IMR-90 (cell line): ENCODE results near the gene CYP2E1. TPM values are rescaled to one million over a fixed set of nuclear protein-coding genes. Genes with fewer than 3 reads are reported as not detected.
"Not testable (repeated sequence)": the region's sequence is repeated elsewhere in the genome, so short reads cannot be mapped to it uniquely, and the experiment has no call there.

ENCODE experiments used
- ATAC-seq: fragments of 200-7000 bp; cut with Tn5 transposase; 2 replicates; pipeline ENCODE4 v1.9.1; 2020; ENCODE audit warnings: low read depth, mild to moderate bottlenecking, moderate library complexity
- BruUV-seq: library from RNA; stranded (reverse); fragments of 400-500 nt; replicated peaks from 2 replicates; lab custom pipeline; 2021; lab: Mats Ljungman, UMichigan
- CTCF ChIA-PET: fragments of 300-600 bp; formaldehyde crosslinking; extraction: SDS; loops from one replicate; lab custom pipeline; 2021; ENCODE audit warnings: antibody characterized with exemption; lab: Yijun Ruan, JAX
- POLR2A ChIA-PET: fragments of 300-600 bp; sonication (Branson Sonifier 250); formaldehyde crosslinking; loops from one replicate; lab custom pipeline; 2022; ENCODE audit warnings: antibody characterized with exemption; ENCODE audit not compliant: unreplicated experiment; lab: Charles Lee
- DNase-seq: peaks from one replicate; pipeline ENCODE4 v3.0.0; 2013
- H2AFZ ChIP-seq: replicated peaks from 2 replicates; pipeline ENCODE3; 2013; ENCODE audit warnings: low read length, mild to moderate bottlenecking; ENCODE audit not compliant: poor library complexity
- H2AK5ac ChIP-seq: 2 replicates; pipeline ENCODE4 v1.6.1; 2013; ENCODE audit warnings: low read depth, low read length, inconsistent platforms
- H2AK9ac ChIP-seq: replicated peaks from 2 replicates; pipeline ENCODE3; 2013; ENCODE audit warnings: mild to moderate bottlenecking, low read depth, low read length, moderate library complexity; ENCODE audit not compliant: poor library complexity
- H2BK120ac ChIP-seq: 2 replicates; pipeline ENCODE4 v1.6.1; 2013; ENCODE audit warnings: low read depth, low read length, inconsistent platforms
- H2BK15ac ChIP-seq: 3 replicates; pipeline ENCODE4 v1.6.1; 2013; ENCODE audit warnings: low read depth, low read length, inconsistent platforms
- H2BK20ac ChIP-seq: 2 replicates; pipeline ENCODE4 v1.6.1; 2013; ENCODE audit warnings: low read depth, mild to moderate bottlenecking, inconsistent platforms, low read length, moderate library complexity
- H2BK5ac ChIP-seq: 2 replicates; pipeline ENCODE4 v1.6.1; 2013; ENCODE audit warnings: mild to moderate bottlenecking, low read depth, low read length, inconsistent platforms; ENCODE audit not compliant: poor library complexity, severe bottlenecking
- H3K14ac ChIP-seq: replicated peaks from 2 replicates; pipeline ENCODE4 v1.6.1; 2013; ENCODE audit warnings: low read depth, low read length, inconsistent platforms
- H3K18ac ChIP-seq: 2 replicates; pipeline ENCODE4 v1.6.1; 2013; ENCODE audit warnings: low read depth, low read length, control low read depth
- H3K23ac ChIP-seq: 2 replicates; pipeline ENCODE4 v1.6.1; 2013; ENCODE audit warnings: low read depth, low read length, inconsistent platforms
- H3K27ac ChIP-seq: 2 replicates; pipeline ENCODE4 v1.5.1; 2013; ENCODE audit warnings: mild to moderate bottlenecking, control low read depth, low read length; ENCODE audit not compliant: insufficient read depth
- H3K27me3 ChIP-seq: 2 replicates; pipeline ENCODE4 v1.6.1; 2013; ENCODE audit warnings: low read length; ENCODE audit not compliant: control insufficient read depth, insufficient read depth
- H3K36me3 ChIP-seq: 2 replicates; pipeline ENCODE4 v1.6.1; 2013; ENCODE audit warnings: low read length, mixed read lengths; ENCODE audit not compliant: control insufficient read depth, insufficient read depth
- H3K4ac ChIP-seq: 2 replicates; pipeline ENCODE4 v1.6.1; 2013; ENCODE audit warnings: low read depth, low read length, inconsistent platforms
- H3K4me1 ChIP-seq: 2 replicates; pipeline ENCODE4 v1.6.1; 2013; ENCODE audit warnings: low read length, mixed read lengths; ENCODE audit not compliant: control insufficient read depth, insufficient read depth
- H3K4me2 ChIP-seq: 2 replicates; pipeline ENCODE4 v1.6.1; 2013; ENCODE audit warnings: low read depth, mild to moderate bottlenecking, control low read depth, low read length, moderate library complexity
- H3K4me3 ChIP-seq: 2 replicates; pipeline ENCODE4 v1.5.1; 2013; ENCODE audit warnings: low read depth, mild to moderate bottlenecking, control low read depth, low read length, moderate library complexity; ENCODE audit not compliant: insufficient read depth
- H3K56ac ChIP-seq: 2 replicates; pipeline ENCODE4 v1.6.1; 2013; ENCODE audit warnings: low read length, inconsistent platforms; ENCODE audit not compliant: insufficient read depth; ENCODE audit errors: extremely low read depth
- H3K79me1 ChIP-seq, 2 experiments: 2 replicates each; pipeline ENCODE4 v1.6.1; 2013; ENCODE audit warnings: low read length in 2 of 2, inconsistent platforms in 1 of 2, low read depth in 1 of 2
- H3K9ac ChIP-seq: 2 replicates; pipeline ENCODE4 v1.6.1; 2013; ENCODE audit warnings: low read depth, low read length, control low read depth
- H3K9me1 ChIP-seq: 2 replicates; pipeline ENCODE4 v1.6.1; 2013; ENCODE audit warnings: low read length, inconsistent platforms; ENCODE audit not compliant: insufficient read depth
- H3K9me3 ChIP-seq: 2 replicates; pipeline ENCODE4 v1.6.1; 2013; ENCODE audit warnings: low read length; ENCODE audit not compliant: control insufficient read depth, insufficient read depth
- H4K20me1 ChIP-seq: 2 replicates; pipeline ENCODE4 v1.6.1; 2013; ENCODE audit warnings: low read length, inconsistent platforms; ENCODE audit not compliant: insufficient read depth
- H4K5ac ChIP-seq: 2 replicates; pipeline ENCODE4 v1.6.1; 2013; ENCODE audit warnings: mild to moderate bottlenecking, low read depth, low read length, control low read depth
- H4K8ac ChIP-seq, 2 experiments: 2 replicates each; pipeline ENCODE4 v1.6.1; 2013; ENCODE audit warnings: low read depth in 2 of 2, low read length in 2 of 2, control low read depth in 1 of 2, inconsistent platforms in 1 of 2
- H4K91ac ChIP-seq: 2 replicates; pipeline ENCODE4 v1.6.1; 2013; ENCODE audit warnings: low read depth, low read length, inconsistent platforms; ENCODE audit not compliant: insufficient read depth
- WGBS, 2 experiments: methylation state at CpG; one replicate each; pipeline versions ENCODE4 v1.1.5 to v1.1.7; 2013; ENCODE audit warnings: missing lambda C conversion rate in 2 of 2; ENCODE audit not compliant: insufficient read length in 1 of 2; ENCODE audit errors: extremely low coverage in 2 of 2; 5-methylcytosine and 5-hydroxymethylcytosine counted together
- dilution Hi-C: fragments of 300-500 bp; cut with HindIII; formaldehyde crosslinking; loops from one replicate; pipeline ENCODE4 v1.14.3; 2018; ENCODE audit warnings: low sequenced_read_pairs; ENCODE audit not compliant: unreplicated experiment
- in situ Hi-C: fragments of 300-500 bp; cut with MboI; formaldehyde crosslinking; loops from 3 replicates; pipeline ENCODE4 v1.14.3; 2019; ENCODE audit warnings: low sequenced_read_pairs, inconsistent platforms, mixed read lengths
- intact Hi-C: fragments of 100-400 bp; cut with micrococcal nuclease; formaldehyde crosslinking; loops from 2 replicates; pipeline ENCODE4 v1.10.0; 2022
- polyA plus RNA-seq, 3 experiments: library from polyadenylated mRNA; depleted of rRNA; stranded (reverse); fragments of >200 nt; gene quantifications; 2 replicates each; pipeline ENCODE4 v1.2.3, GENCODE V29; 2012; ENCODE audit warnings: low replicate concordance in 1 of 3
- total RNA-seq: library from RNA; depleted of rRNA; stranded (reverse); fragments of >200 nt; gene quantifications from 2 replicates; pipeline ENCODE4 v1.2.3, GENCODE V29; 2012

The CYP2E1 gene
- total and polyA plus RNA-seq, 2 of the 4 experiments (the other 2 are of a cell fraction), result 0.36 to 1.7 TPM

GRCh38 chr10:133573460-133573859 lies 46.3 kb downstream of the CYP2E1 start:
- intact Hi-C loops, result not testable (repeated sequence)

GRCh38 chr10:133577037-133577436 lies 49.9 kb downstream of the CYP2E1 start:
- intact Hi-C loops, result not testable (repeated sequence)

More at GRCh38 chr10:133573460-133573859, 46.3 kb downstream of the CYP2E1 start:
- in situ Hi-C loops, result loop anchor here (5.0 kb wide), 1 partner anchor 136 kb away; no protein-coding TSS in a partner anchor
- H3K18ac ChIP-seq, H3K9me1 ChIP-seq, H3K4me3 ChIP-seq, H3K4ac ChIP-seq, POLR2A ChIA-PET, H2BK5ac ChIP-seq, ATAC-seq, dilution Hi-C loops, H3K27ac ChIP-seq, H3K27me3 ChIP-seq, H3K36me3 ChIP-seq, H3K79me1 ChIP-seq, H4K20me1 ChIP-seq, H3K9me3 ChIP-seq, H2AFZ ChIP-seq, H4K5ac ChIP-seq, BruUV-seq, H4K8ac ChIP-seq, H3K9ac ChIP-seq, H3K23ac ChIP-seq, H3K4me1 ChIP-seq, H2AK9ac ChIP-seq, H3K4me2 ChIP-seq, H2BK120ac ChIP-seq, H2BK15ac ChIP-seq, H4K91ac ChIP-seq, H2AK5ac ChIP-seq, DNase-seq, H3K14ac ChIP-seq, H2BK20ac ChIP-seq, H3K56ac ChIP-seq: not testable (repeated sequence)
- CTCF ChIA-PET, result interaction anchor here (0.9 kb wide), 1 partner anchor 34 kb away, joined by 3 read pairs; no protein-coding TSS in a partner anchor
- no CpG with 5 or more reads among the region's 1 CpG for WGBS, 2 experiments

More at GRCh38 chr10:133577037-133577436, 49.9 kb downstream of the CYP2E1 start:
- H3K4me3 ChIP-seq, H3K18ac ChIP-seq, H3K27me3 ChIP-seq, H3K23ac ChIP-seq, H3K14ac ChIP-seq, H2BK5ac ChIP-seq, H2AFZ ChIP-seq, H2BK15ac ChIP-seq, H4K5ac ChIP-seq, H3K9me3 ChIP-seq, H2BK120ac ChIP-seq, H3K36me3 ChIP-seq, CTCF ChIA-PET, H4K91ac ChIP-seq, H2BK20ac ChIP-seq, in situ Hi-C loops, H3K79me1 ChIP-seq, H3K27ac ChIP-seq, H3K9ac ChIP-seq, BruUV-seq, H3K4ac ChIP-seq, dilution Hi-C loops, H3K4me2 ChIP-seq, H3K9me1 ChIP-seq, ATAC-seq, H2AK5ac ChIP-seq, H2AK9ac ChIP-seq, POLR2A ChIA-PET, DNase-seq, H4K8ac ChIP-seq, H3K4me1 ChIP-seq, H4K20me1 ChIP-seq, H3K56ac ChIP-seq: not testable (repeated sequence)
- WGBS, 2 experiments, result no CpG with 5 or more reads among the region's 31 CpGs
